ENCODE results near the gene TMEM17. TPM values are rescaled to one million over a fixed set of nuclear protein-coding genes. Genes with fewer than 3 reads are reported as not detected.

TMEM17 gene
- total and polyA plus RNA-seq, 2 donors (not counting 3 experiments of a cell fraction or from before 2014, with no cell fraction given) = 0.91 to 2.0 TPM

DNA sequence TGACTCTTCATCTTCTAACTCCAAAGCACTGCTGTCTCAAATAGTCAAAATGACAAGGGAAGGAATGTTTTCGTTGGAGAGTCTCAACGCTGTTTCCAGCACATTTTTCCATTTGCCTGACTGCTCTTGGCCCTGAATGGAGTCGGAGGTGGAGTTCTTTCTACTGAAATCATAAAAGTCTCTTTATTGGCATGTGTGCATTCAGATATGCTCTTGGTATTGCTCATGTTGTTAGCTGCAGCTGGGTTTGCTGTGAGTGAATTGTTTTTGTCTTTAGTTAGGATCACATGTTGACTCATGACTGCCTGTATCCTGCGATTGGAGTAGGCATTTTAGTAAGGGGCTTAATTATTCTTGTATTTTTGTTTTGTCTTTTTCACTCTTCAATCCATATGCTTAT, 16.8 kb downstream of the TMEM17 start:
- Histone ChIP-seq H3K9ac (replicated peaks; ENCODE audit: extremely low read depth, insufficient read depth, low read length) (no peak overlapping the region), H3K4me1 (ENCODE audit: control insufficient read depth, extremely low read depth, insufficient read depth, low read length) (no peaks in the 10 kb centered on the region), H2AFZ (ENCODE audit: low read depth, low read length) (peak overlapping the region; percentile 17), H3K79me2 (ENCODE audit: control insufficient read depth, insufficient read depth, low read length) (no peaks in the 10 kb centered on the region), H3K9me3 (replicated peaks; ENCODE audit: control insufficient read depth, insufficient read depth, low read length) (no peaks in the 10 kb centered on the region), H3K27me3 (ENCODE audit: control insufficient read depth in 2 of 2, insufficient read depth in 2 of 2, low read length in 2 of 2) (no peaks in the 10 kb centered on the region), H3K4me2 (ENCODE audit: insufficient read depth, low read length) (no peak overlapping the region), H3K9me1 (replicated peaks; ENCODE audit: control insufficient read depth, extremely low read depth, insufficient read depth, low read length) (no peaks in the 10 kb centered on the region), H4K20me1 (replicated peaks; ENCODE audit: control insufficient read depth, extremely low read depth, insufficient read depth, low read length) (no peaks in the 10 kb centered on the region), H3K27ac (ENCODE audit: insufficient read depth, low read depth, low read length) (no peak overlapping the region), H3K36me3 (ENCODE audit: control insufficient read depth in 2 of 2, extremely low read depth in 1 of 2, insufficient read depth in 2 of 2, low read length in 2 of 2) (no peaks in the 10 kb centered on the region), H3K4me3 (replicated peaks in 1 of 3; ENCODE audit: insufficient read depth in 1 of 3, low read depth in 1 of 3, low read length in 3 of 3) (no peak overlapping the region)
- DNase-seq (ENCODE audit: low read depth, low spot score) (peak; percentile 92), FAIRE-seq (no peak)
- TF ChIP-seq POLR2AphosphoS5 (IDR thresholded peaks at IDR 0.05; ENCODE audit: insufficient read depth, low read depth, low read length) = no peak
- no peak for TF ChIP-seq EZH2 (IDR thresholded peaks at IDR 0.05; ENCODE audit: borderline replicate concordance, low read depth, low read length, severe bottlenecking)
- TF ChIP-seq, protein P1, sequence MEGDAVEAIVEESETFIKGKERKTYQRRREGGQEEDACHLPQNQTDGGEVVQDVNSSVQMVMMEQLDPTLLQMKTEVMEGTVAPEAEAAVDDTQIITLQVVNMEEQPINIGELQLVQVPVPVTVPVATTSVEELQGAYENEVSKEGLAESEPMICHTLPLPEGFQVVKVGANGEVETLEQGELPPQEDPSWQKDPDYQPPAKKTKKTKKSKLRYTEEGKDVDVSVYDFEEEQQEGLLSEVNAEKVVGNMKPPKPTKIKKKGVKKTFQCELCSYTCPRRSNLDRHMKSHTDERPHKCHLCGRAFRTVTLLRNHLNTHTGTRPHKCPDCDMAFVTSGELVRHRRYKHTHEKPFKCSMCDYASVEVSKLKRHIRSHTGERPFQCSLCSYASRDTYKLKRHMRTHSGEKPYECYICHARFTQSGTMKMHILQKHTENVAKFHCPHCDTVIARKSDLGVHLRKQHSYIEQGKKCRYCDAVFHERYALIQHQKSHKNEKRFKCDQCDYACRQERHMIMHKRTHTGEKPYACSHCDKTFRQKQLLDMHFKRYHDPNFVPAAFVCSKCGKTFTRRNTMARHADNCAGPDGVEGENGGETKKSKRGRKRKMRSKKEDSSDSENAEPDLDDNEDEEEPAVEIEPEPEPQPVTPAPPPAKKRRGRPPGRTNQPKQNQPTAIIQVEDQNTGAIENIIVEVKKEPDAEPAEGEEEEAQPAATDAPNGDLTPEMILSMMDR (IDR thresholded peaks at IDR 0.05; ENCODE audit: extremely low read depth in 1 of 2, insufficient read depth in 1 of 2, low read depth in 1 of 2, low read length in 2 of 2) = no peak
- TF ChIP-seq FOS (IDR thresholded peaks at IDR 0.05; ENCODE audit: borderline replicate concordance, insufficient read depth, low read length) = peak; percentile 14
- TF ChIP-seq GATA2 (IDR thresholded peaks at IDR 0.05; ENCODE audit: insufficient read depth, insufficient read length, low read depth, low read length) = no peak
- TF ChIP-seq, protein P2, sequence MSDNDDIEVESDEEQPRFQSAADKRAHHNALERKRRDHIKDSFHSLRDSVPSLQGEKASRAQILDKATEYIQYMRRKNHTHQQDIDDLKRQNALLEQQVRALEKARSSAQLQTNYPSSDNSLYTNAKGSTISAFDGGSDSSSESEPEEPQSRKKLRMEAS (IDR thresholded peaks at IDR 0.05; ENCODE audit: insufficient read depth, insufficient read length) = no peak
- no peak for TF ChIP-seq MYC (IDR thresholded peaks at IDR 0.05; ENCODE audit: low read depth, low read length)
- TF ChIP-seq JUN (IDR thresholded peaks at IDR 0.05; ENCODE audit: borderline replicate concordance, insufficient read depth, insufficient read length, low read depth) = peak; percentile 54
- POLR2A ChIA-PET = no interaction called here
- CTCF ChIA-PET = interaction anchor here (1.2 kb wide), 1 partner anchor 17 kb away, joined by 4 read pairs; the partner anchor contains the start of gene TMEM17
- dilution Hi-C loops (cut with MboI; ENCODE audit: extremely low pct_ligation_motif_present, low sequenced_read_pairs) (no loop called here), intact Hi-C loops (cut with micrococcal nuclease) (loop anchor here (1.0 kb wide), 1 partner anchor 14 kb away; no protein-coding TSS in a partner anchor)
- BruUV-seq (replicated peaks) = no TSS peak
